HepG2 (cell line): ENCODE results near the gene CES1. TPM values are rescaled to one million over a fixed set of nuclear protein-coding genes. Genes with fewer than 3 reads are reported as not detected.
A peak's percentile ranks its signal among the peaks of the same experiment; 100 is the strongest.
"Not testable (repeated sequence)": the region's sequence is repeated elsewhere in the genome, so short reads cannot be mapped to it uniquely, and the experiment has no call there.

Experiments
- ATAC-seq: fragments of 200-7000 bp; cut with Tn5 transposase; 3 replicates; pipeline ENCODE4 v1.9.1; 2020; ENCODE audit warnings: mild to moderate bottlenecking, moderate library complexity
- BruUV-seq: library from RNA; stranded (reverse); fragments of 400-500 nt; replicated peaks from 2 replicates; lab custom pipeline; 2021; lab: Mats Ljungman, UMichigan
- CTCF ChIA-PET: fragments of 300-600 bp; formaldehyde crosslinking; extraction: SDS; loops from one replicate; lab custom pipeline; 2021; ENCODE audit warnings: low total read pairs, inconsistent platforms, low intra/inter-chr PET ratio; lab: Yijun Ruan, JAX
- POLR2A ChIA-PET: fragments of 350-600 bp; sonication (Branson Sonifier 250); formaldehyde crosslinking; loops from one replicate; lab custom pipeline; 2020; ENCODE audit warnings: antibody characterized with exemption, inconsistent platforms; lab: Yijun Ruan, JAX
- DNase-seq: peaks from one replicate; pipeline ENCODE4 v3.0.0-alpha.2; 2015; ENCODE audit warnings: low spot score
- FAIRE-seq: peaks from 3 replicates; lab custom pipeline; 2011; peaks lifted over from hg19 to GRCh38; lab: Jason Lieb, UNC
- H2AFZ ChIP-seq: one replicate; pipeline ENCODE4 v1.6.1; 2011; ENCODE audit warnings: low read length, inconsistent platforms
- H3K27ac ChIP-seq: fragments of 300-600 bp; 3 replicates; pipeline ENCODE4 v1.8.0; 2011; ENCODE audit warnings: mixed run types, mild to moderate bottlenecking, mixed read lengths, low read length, inconsistent platforms; ENCODE audit not compliant: insufficient read depth; ENCODE audit errors: extremely low read length
- H3K27me3 ChIP-seq, 2 experiments: fragments of 200-600 bp in 1 of 2; 2 replicates in 1 of 2; 3 replicates in 1 of 2; pipeline versions ENCODE4 v1.6.0 to v1.8.0; 2011; ENCODE audit warnings: low read length in 2 of 2, mild to moderate bottlenecking in 2 of 2, moderate library complexity in 2 of 2, inconsistent platforms in 1 of 2; ENCODE audit not compliant: insufficient read depth in 2 of 2, control insufficient read depth in 1 of 2
- H3K36me3 ChIP-seq, 2 experiments: fragments of 200-600 bp in 1 of 2; replicated peaks in 1 of 2; 2 replicates in 1 of 2; 3 replicates in 1 of 2; pipeline versions ENCODE4 v1.5.1 to v1.8.0; 2011; ENCODE audit warnings: low read length in 2 of 2, inconsistent platforms in 1 of 2; ENCODE audit not compliant: insufficient read depth in 2 of 2, control insufficient read depth in 1 of 2
- H3K4me1 ChIP-seq: 2 replicates; pipeline ENCODE4 v1.5.1; 2012; ENCODE audit warnings: low read length, inconsistent platforms; ENCODE audit not compliant: insufficient read depth
- H3K4me2 ChIP-seq: 2 replicates; pipeline ENCODE4 v1.6.0; 2011; ENCODE audit warnings: low read depth, low read length, inconsistent platforms
- H3K4me3 ChIP-seq, 3 experiments: fragments of 200-600 bp in 1 of 3; sonication (generic), shearing (Covaris generic) in 1 of 3; replicated peaks in 1 of 3; 2 replicates each; pipeline ENCODE4 v1.5.1; 2011 to 2016; ENCODE audit warnings: low read length in 3 of 3, inconsistent platforms in 2 of 3, low read depth in 2 of 3, mild to moderate bottlenecking in 2 of 3, control low read depth in 1 of 3, mixed read lengths in 1 of 3; ENCODE audit not compliant: insufficient read depth in 1 of 3
- H3K79me2 ChIP-seq: one replicate; pipeline ENCODE4 v1.6.1; 2011; ENCODE audit warnings: low read length, inconsistent platforms; ENCODE audit not compliant: insufficient read depth
- H3K9ac ChIP-seq: 2 replicates; pipeline ENCODE4 v1.6.0; 2011; ENCODE audit warnings: mild to moderate bottlenecking, low read depth, low read length, inconsistent platforms; ENCODE audit not compliant: insufficient read depth
- H3K9me3 ChIP-seq: 2 replicates; pipeline ENCODE4 v1.5.1; 2012; ENCODE audit warnings: mild to moderate bottlenecking, low read length
- H4K20me1 ChIP-seq: 2 replicates; pipeline ENCODE4 v1.6.0; 2011; ENCODE audit warnings: inconsistent platforms, mild to moderate bottlenecking, low read length, moderate library complexity; ENCODE audit not compliant: insufficient read depth
- ETV6 ChIP-seq: sonication (generic); formaldehyde crosslinking; conservative IDR thresholded peaks from 2 replicates; pipeline ENCODE4 v1.4.0; 2020; ENCODE audit warnings: missing genetic modification reagents
- FOSL1 ChIP-seq: sonication (generic); formaldehyde crosslinking; IDR thresholded peaks from 2 replicates; pipeline ENCODE4 v1.9.0; 2021; ENCODE audit warnings: missing genetic modification reagents, borderline replicate concordance
- GABPA ChIP-seq, 2 experiments: IDR thresholded peaks; 2 replicates each; pipeline ENCODE4 v1.6.1; 2011 to 2016; ENCODE audit warnings: low read depth in 2 of 2, low read length in 1 of 2, missing biosample characterization in 1 of 2, missing genetic modification characterization in 1 of 2
- GATAD2A ChIP-seq: IDR thresholded peaks from 2 replicates; pipeline ENCODE4 v1.6.1; 2016
- MAFF ChIP-seq: IDR thresholded peaks from 2 replicates; pipeline ENCODE4 v1.6.1; 2011; ENCODE audit warnings: low read depth, low read length, improper control_type of control experiment
- NFE2 ChIP-seq: sonication (generic); formaldehyde crosslinking; IDR thresholded peaks from 2 replicates; pipeline ENCODE4 v1.4.0; 2020; ENCODE audit warnings: missing genetic modification reagents
- NFRKB ChIP-seq: fragments of 450-650 bp; IDR thresholded peaks from 2 replicates; pipeline ENCODE4 v1.6.1; 2017
- ZNF652 ChIP-seq: IDR thresholded peaks from 2 replicates; pipeline ENCODE4 v1.6.1; 2016; ENCODE audit warnings: low read depth, borderline replicate concordance
- WGBS: methylation state at CpG from one replicate; pipeline ENCODE4 v1.1.6; 2017; ENCODE audit warnings: low lambda C conversion rate; 5-methylcytosine and 5-hydroxymethylcytosine counted together
- in situ Hi-C: cut with HindIII; loops from 2 replicates; pipeline ENCODE4 v1.10.0; 2017; ENCODE audit warnings: low pct_unique_long_range_greater_than_20kb; ENCODE audit not compliant: extremely low pct_ligation_motif_present
- intact Hi-C: fragments of 100-400 bp; cut with micrococcal nuclease; formaldehyde crosslinking; loops from one replicate; pipeline ENCODE4 v1.10.0; 2022; ENCODE audit not compliant: unreplicated experiment
- polyA plus RNA-seq, 8 experiments: library from polyadenylated mRNA; depleted of rRNA in 3 of 8; stranded (reverse) in 7 of 8; unstranded in 1 of 8; fragments of >200 nt; fragmentation: Illumina TruSeq in 4 of 8; extraction: Trizol in 4 of 8; gene quantifications; 2 replicates each; pipeline versions ENCODE4 v1.2.1 to v1.2.3, GENCODE V29; 2011 to 2016; ENCODE audit warnings: low read depth in 4 of 8, missing spikeins in 1 of 8, mixed read lengths in 1 of 8; ENCODE audit not compliant: insufficient read depth in 1 of 8
- total RNA-seq, 5 experiments: library from RNA; depleted of rRNA; stranded (reverse); fragments of >200 nt; fragmentation: Illumina TruSeq; extraction: Trizol; gene quantifications; 2 replicates each; pipeline ENCODE4 v1.2.3, GENCODE V29; 2016; ENCODE audit warnings: low read depth in 1 of 5
- TF ChIP-seq, protein P1 (sequence below): sonication (generic); formaldehyde crosslinking; IDR thresholded peaks from 2 replicates; pipeline ENCODE4 v1.5.1; 2020; ENCODE audit warnings: missing genetic modification reagents, mild to moderate bottlenecking, borderline replicate concordance
- TF ChIP-seq, protein P2 (sequence below): sonication (generic); formaldehyde crosslinking; IDR thresholded peaks from 2 replicates; pipeline ENCODE4 v1.4.0; 2020; ENCODE audit warnings: mild to moderate bottlenecking, missing genetic modification reagents
- TF ChIP-seq, protein P3 (sequence below): IDR thresholded peaks from 2 replicates; pipeline ENCODE4 v1.6.1; 2016
- TF ChIP-seq, protein P4 (sequence below): sonication (generic); formaldehyde crosslinking; IDR thresholded peaks from 2 replicates; pipeline ENCODE4 v1.4.0; 2020; ENCODE audit warnings: missing genetic modification reagents, borderline replicate concordance
- TF ChIP-seq, protein P5 (sequence below): sonication (generic); formaldehyde crosslinking; IDR thresholded peaks from 2 replicates; pipeline ENCODE4 v1.5.0; 2020; ENCODE audit warnings: mild to moderate bottlenecking, missing genetic modification reagents

CES1 gene
- total and polyA plus RNA-seq, 2 of the 13 experiments (the other 11 are each of a cell fraction or from before 2014, with no cell fraction given), result 136 to 198 TPM

DNA sequence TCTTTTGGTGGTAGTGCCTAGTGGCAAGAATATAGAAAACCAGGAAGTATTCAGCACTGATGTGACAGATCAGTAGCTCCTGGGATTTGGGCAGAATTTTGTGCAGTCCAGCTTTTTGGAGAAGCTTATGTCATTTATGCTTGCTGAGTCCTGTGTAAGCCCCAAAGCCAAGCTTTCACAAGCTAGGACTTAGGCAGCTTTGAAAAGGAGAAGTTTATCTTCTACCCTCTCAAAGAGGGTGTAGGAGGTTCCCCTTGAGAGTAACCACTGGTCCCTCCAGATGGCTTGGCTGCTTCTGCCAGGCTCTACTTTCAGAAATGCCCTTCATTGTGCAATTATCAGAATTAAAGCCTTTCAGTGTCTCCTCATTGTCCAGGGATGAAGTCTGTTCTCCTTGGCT lies 78.8 kb downstream of the CES1 start (continued):
- TF ChIP-seq, protein P1, sequence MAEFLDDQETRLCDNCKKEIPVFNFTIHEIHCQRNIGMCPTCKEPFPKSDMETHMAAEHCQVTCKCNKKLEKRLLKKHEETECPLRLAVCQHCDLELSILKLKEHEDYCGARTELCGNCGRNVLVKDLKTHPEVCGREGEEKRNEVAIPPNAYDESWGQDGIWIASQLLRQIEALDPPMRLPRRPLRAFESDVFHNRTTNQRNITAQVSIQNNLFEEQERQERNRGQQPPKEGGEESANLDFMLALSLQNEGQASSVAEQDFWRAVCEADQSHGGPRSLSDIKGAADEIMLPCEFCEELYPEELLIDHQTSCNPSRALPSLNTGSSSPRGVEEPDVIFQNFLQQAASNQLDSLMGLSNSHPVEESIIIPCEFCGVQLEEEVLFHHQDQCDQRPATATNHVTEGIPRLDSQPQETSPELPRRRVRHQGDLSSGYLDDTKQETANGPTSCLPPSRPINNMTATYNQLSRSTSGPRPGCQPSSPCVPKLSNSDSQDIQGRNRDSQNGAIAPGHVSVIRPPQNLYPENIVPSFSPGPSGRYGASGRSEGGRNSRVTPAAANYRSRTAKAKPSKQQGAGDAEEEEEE (CRISPR knock-in tag), result no peak
- TF ChIP-seq NFRKB (no peak), ZNF652 (CRISPR knock-in tag) (no peak)
- TF ChIP-seq, protein P2, sequence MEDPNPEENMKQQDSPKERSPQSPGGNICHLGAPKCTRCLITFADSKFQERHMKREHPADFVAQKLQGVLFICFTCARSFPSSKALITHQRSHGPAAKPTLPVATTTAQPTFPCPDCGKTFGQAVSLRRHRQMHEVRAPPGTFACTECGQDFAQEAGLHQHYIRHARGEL (CRISPR knock-in tag), result no peak
- TF ChIP-seq, protein P3, sequence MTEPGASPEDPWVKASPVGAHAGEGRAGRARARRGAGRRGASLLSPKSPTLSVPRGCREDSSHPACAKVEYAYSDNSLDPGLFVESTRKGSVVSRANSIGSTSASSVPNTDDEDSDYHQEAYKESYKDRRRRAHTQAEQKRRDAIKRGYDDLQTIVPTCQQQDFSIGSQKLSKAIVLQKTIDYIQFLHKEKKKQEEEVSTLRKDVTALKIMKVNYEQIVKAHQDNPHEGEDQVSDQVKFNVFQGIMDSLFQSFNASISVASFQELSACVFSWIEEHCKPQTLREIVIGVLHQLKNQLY (CRISPR knock-in tag), result no peak
- TF ChIP-seq, protein P4, sequence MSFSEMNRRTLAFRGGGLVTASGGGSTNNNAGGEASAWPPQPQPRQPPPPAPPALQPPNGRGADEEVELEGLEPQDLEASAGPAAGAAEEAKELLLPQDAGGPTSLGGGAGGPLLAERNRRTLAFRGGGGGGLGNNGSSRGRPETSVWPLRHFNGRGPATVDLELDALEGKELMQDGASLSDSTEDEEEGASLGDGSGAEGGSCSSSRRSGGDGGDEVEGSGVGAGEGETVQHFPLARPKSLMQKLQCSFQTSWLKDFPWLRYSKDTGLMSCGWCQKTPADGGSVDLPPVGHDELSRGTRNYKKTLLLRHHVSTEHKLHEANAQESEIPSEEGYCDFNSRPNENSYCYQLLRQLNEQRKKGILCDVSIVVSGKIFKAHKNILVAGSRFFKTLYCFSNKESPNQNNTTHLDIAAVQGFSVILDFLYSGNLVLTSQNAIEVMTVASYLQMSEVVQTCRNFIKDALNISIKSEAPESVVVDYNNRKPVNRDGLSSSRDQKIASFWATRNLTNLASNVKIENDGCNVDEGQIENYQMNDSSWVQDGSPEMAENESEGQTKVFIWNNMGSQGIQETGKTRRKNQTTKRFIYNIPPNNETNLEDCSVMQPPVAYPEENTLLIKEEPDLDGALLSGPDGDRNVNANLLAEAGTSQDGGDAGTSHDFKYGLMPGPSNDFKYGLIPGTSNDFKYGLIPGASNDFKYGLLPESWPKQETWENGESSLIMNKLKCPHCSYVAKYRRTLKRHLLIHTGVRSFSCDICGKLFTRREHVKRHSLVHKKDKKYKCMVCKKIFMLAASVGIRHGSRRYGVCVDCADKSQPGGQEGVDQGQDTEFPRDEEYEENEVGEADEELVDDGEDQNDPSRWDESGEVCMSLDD (CRISPR knock-in tag), result no peak

DNA sequence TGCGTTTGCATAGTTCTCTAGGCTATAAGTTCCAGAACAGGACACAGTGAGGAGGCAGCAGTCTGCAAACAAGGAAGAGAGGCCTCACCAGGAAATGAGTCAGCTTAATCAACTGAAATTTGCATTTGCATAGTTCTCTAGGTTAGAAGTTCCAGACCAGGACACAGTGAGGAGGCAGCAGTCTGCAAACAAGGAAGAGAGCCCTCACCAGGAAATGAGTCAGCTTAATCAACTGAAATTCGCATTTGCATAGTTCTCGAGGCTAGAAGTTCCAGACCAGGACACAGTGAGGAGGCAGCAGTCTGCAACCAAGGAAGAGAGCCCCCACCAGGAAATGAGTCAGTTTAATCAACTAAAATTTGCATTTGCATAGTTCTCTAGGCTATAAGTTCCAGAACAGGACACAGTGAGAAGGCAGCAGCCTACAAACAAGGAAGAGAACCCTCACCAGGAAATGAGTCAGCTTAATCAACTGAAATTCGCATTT lies 79.7 kb downstream of the CES1 start:
- H4K20me1 ChIP-seq; ATAC-seq; intact Hi-C loops; CTCF ChIA-PET; BruUV-seq; H3K9ac ChIP-seq; H3K4me3 ChIP-seq; in situ Hi-C loops; H3K36me3 ChIP-seq; H3K9me3 ChIP-seq; H2AFZ ChIP-seq; H3K27me3 ChIP-seq; H3K4me2 ChIP-seq; POLR2A ChIA-PET; H3K79me2 ChIP-seq; TF ChIP-seq GABPA (IDR thresholded peaks at IDR 0.05; ENCODE audit: low read depth, low read length): not testable (repeated sequence)
- 13% methylated on average over 4 of the region's 4 CpGs for WGBS
- Histone ChIP-seq H3K4me1 (peaks cover 37% of the 10 kb centered on the region), H3K27ac (peak overlapping the region; percentile 60)
- DNase-seq (peak; percentile 68), FAIRE-seq (peak; percentile 67)
- TF ChIP-seq GABPA (CRISPR knock-in tag; IDR thresholded peaks at IDR 0.05; ENCODE audit: low read depth) (peak; percentile 64; the same call in 1 of the 2 replicates), FOSL1 (peak; percentile 24; the same call in 1 of the 2 replicates), GATAD2A (CRISPR knock-in tag) (0 out of 2 replicates have a peak, but pooled peaks have one; percentile 12), MAFF (peak; percentile 52; the same call in 1 of the 2 replicates), NFE2 (CRISPR knock-in tag) (0 out of 2 replicates have a peak, but pooled peaks have one; percentile 51), ETV6 (peak; percentile 83; the same call in 1 of the 2 replicates)
- TF ChIP-seq, protein P5, sequence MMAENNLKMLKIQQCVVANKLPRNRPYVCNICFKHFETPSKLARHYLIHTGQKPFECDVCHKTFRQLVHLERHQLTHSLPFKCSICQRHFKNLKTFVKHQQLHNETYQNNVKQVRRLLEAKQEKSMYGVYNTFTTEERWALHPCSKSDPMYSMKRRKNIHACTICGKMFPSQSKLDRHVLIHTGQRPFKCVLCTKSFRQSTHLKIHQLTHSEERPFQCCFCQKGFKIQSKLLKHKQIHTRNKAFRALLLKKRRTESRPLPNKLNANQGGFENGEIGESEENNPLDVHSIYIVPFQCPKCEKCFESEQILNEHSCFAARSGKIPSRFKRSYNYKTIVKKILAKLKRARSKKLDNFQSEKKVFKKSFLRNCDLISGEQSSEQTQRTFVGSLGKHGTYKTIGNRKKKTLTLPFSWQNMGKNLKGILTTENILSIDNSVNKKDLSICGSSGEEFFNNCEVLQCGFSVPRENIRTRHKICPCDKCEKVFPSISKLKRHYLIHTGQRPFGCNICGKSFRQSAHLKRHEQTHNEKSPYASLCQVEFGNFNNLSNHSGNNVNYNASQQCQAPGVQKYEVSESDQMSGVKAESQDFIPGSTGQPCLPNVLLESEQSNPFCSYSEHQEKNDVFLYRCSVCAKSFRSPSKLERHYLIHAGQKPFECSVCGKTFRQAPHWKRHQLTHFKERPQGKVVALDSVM, result 0 out of 2 replicates have a peak, but pooled peaks have one; percentile 20
